ENCODE measurements around the gene NKTR. TPM values are rescaled to one million over a fixed set of nuclear protein-coding genes. Genes with fewer than 3 reads are reported as not detected.

NKTR gene
- total RNA-seq, 6 donors from 2014 or later: 53.7 to 231 (median 103) TPM

GRCh38 chr3:42600958-42601675, 631 bp downstream of the NKTR start:
- peaks cover 26 to 48% (median 35%) of the 10 kb centered on the region in 4 donors for H3K4me1 ChIP-seq
- 0 to 1% methylated on average over 15 to 25 of the region's 31 CpGs for WGBS, 2 donors
- H3K4me3 ChIP-seq: peak overlapping the region; percentile 84 to 99 (median 89)
- no peaks in the 10 kb centered on the region for H3K36me3 ChIP-seq
- TF ChIP-seq EP300 (IDR thresholded peaks at IDR 0.05) (no peak), CTCF (IDR thresholded peaks at IDR 0.05) (peak in 4 of 6 experiments; percentile 13 to 47 (median 20))
- H3K27ac ChIP-seq: peak overlapping the region; percentile 96 to 99 (median 96)
- H3K9me3 ChIP-seq: no peaks in the 10 kb centered on the region
- ATAC-seq (ENCODE audit: low FRiP score in 2 of 2) (peak; percentile 69 to 78), DNase-seq (peak in 1 of 2 donors; percentile 70)
- H3K27me3 ChIP-seq: no peaks in the 10 kb centered on the region

GRCh38 chr3:42601896-42602581, 1.6 kb downstream of the NKTR start:
- Histone ChIP-seq H3K9me3 (no peaks in the 10 kb centered on the region), H3K27me3 (no peaks in the 10 kb centered on the region), H3K36me3 (peaks cover 0 to 5% (median 0%) of the 10 kb centered on the region in 4 donors), H3K4me3 (peak overlapping the region; percentile 84 to 99 (median 89)), H3K4me1 (peaks cover 30 to 54% (median 35%) of the 10 kb centered on the region in 4 donors), H3K27ac (peak overlapping the region in 3 of 4 donors; percentile 96 to 99 (median 97))
- no peak for DNase-seq
- no peak for ATAC-seq (ENCODE audit: low FRiP score in 2 of 2)
- 40 to 41% methylated on average over 9 of the region's 9 CpGs for WGBS, 2 donors
- TF ChIP-seq CTCF (IDR thresholded peaks at IDR 0.05) (no peak), POLR2A (IDR thresholded peaks at IDR 0.05) (no peak), POLR2AphosphoS5 (IDR thresholded peaks at IDR 0.05) (no peak), EP300 (IDR thresholded peaks at IDR 0.05) (no peak)

- no peak overlapping the region for H3K27ac ChIP-seq
- 94 to 100% methylated on average over 1 of the region's 1 CpG for WGBS, 2 donors
These were observed 2.5 kb downstream of the NKTR start for GRCh38 chr3:42602961-42603360.

GRCh38 chr3:42605546-42606173, 5.2 kb downstream of the NKTR start:
- H3K27ac ChIP-seq: peak overlapping the region in 2 of 4 donors; percentile 14 to 40
- 65 to 72% methylated on average over 5 of the region's 5 CpGs for WGBS, 2 donors
- H3K4me1 ChIP-seq: peaks cover 32 to 64% (median 42%) of the 10 kb centered on the region in 4 donors
- H3K4me3 ChIP-seq: no peak overlapping the region
- no peaks in the 10 kb centered on the region for H3K9me3 ChIP-seq
- DNase-seq (no peak), ATAC-seq (ENCODE audit: low FRiP score in 2 of 2) (no peak)
- TF ChIP-seq CTCF (IDR thresholded peaks at IDR 0.05) (no peak), POLR2AphosphoS5 (IDR thresholded peaks at IDR 0.05) (no peak), POLR2A (IDR thresholded peaks at IDR 0.05) (no peak), EP300 (IDR thresholded peaks at IDR 0.05) (no peak)
- peaks cover 0 to 18% (median 6%) of the 10 kb centered on the region in 4 donors for H3K36me3 ChIP-seq
- H3K27me3 ChIP-seq: no peaks in the 10 kb centered on the region

More at GRCh38 chr3:42602961-42603360, 2.5 kb downstream of the NKTR start:
- Histone ChIP-seq H3K27me3 (no peaks in the 10 kb centered on the region), H3K9me3 (no peaks in the 10 kb centered on the region), H3K4me3 (no peak overlapping the region), H3K36me3 (peaks cover 0 to 11% (median 2%) of the 10 kb centered on the region in 4 donors), H3K4me1 (peaks cover 30 to 54% (median 35%) of the 10 kb centered on the region in 4 donors)
- ATAC-seq (ENCODE audit: low FRiP score in 2 of 2) (no peak), DNase-seq (peak in 1 of 2 donors; percentile 36)
- TF ChIP-seq POLR2A (IDR thresholded peaks at IDR 0.05) (no peak), CTCF (IDR thresholded peaks at IDR 0.05) (no peak), POLR2AphosphoS5 (IDR thresholded peaks at IDR 0.05) (no peak), EP300 (IDR thresholded peaks at IDR 0.05) (no peak)

All from upper lobe of left lung (tissue), 6 donors.